ENCODE results near the gene PRDM16.

Gene PRDM16

DNA sequence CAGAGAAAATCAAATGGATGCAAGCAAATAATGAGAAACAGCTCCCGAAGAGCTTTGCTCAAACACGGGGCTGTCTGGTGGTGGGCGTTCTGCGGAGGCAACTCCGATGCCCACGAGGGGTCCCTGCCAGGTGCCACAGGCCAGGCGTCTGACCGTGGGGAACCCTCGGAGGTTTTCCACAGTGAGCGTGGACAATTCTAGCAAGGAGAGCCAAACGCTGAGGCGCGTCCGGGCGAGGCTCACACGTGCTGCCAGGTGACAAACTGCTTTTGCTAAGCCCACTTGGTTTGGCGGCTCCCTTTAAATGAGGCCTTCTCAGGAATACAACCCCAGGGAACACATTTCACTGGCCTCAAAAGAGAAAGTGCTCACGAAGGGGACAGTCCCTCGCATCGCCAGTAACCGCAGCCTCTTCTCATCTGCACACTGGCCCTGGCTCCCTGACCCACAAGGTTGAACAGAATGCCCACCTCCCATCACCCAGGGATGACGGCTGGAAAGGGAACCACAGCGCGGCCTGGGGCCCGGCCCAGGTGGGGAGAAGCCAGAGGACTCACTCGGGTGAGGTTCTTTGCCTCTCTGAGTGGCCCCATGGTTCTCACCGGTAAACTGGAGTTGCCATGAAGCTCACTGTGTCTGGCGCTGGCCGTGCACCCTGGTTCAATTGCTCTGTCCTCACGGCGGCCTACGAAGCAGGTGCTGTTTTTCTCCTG, 97.4 kb downstream of the PRDM16 start:
- no peak for DNase-seq

DNA sequence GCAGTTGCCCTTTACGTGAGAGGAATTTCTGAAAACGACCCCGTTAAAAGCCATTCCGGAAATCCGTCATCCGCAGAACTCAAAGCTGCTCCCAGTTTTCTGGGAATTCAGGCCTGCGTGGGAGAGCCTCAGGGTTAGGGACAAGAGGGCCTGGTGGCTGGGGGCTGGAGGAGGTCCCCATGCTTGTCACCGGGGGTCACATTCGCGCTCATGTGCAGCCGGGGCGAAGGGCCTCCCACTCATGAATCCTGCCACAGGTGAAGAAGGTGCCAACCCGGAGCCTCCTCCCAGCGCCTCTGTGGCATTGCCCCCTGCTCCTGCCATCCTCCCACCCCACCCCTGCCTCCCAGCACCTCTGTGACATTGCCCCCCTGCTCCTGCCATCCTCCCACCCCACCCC, 98.3 kb downstream of the PRDM16 start:
- no peak for DNase-seq

DNA sequence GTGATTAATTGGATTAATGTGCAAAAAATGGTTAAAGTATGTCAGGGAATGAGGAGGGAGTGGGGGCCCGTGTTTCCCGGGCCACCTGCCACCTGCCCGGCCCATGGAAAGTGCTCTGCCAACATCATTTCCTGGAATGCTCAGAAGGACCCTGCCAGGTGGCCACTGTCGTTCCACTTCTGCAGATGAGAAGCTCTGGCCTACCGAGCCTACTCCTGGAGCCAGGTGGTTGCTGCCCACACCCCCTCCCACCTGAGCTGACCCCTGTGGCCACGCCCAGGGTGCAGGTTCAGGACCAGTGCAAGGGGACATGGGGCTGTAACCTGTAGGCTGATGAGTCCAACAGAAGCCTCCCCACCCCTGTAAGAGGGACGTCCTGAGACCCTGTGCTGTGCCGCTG, 99.7 kb downstream of the PRDM16 start:
- no peak for DNase-seq

DNA sequence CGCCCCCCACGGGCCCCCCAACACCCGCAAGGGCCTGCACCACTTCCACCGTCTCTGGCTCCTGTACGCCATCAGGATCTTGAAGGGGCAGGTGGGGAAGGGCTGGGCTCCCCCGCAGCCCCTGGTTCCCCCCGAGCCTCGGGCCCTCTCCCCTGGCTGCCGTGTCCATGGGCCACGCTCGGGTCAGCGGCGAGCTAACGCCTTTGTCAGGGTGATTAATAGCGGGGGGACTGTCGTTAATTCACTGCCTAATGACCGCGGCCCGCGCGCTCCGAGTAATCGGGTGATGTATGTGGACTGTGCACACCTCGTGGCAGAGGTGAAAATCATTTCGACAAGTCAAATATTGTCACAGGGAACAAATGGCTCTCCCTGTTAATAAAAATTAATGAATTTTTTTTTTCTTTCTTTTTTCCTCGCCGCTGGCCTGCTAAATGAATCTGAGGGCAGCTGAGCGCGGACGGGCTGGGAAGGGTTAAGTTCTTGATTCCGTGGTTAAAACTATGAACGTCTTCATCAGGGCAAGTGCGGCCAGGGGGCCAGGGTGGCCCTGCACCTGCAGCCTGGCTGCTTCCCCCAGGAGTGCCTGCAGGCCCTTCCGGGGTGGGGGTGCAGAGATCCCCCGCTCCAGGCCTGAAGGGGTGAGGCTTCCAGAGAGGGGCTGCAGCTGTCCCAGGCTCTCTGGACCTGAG, 100.8 kb downstream of the PRDM16 start:
- no peak for DNase-seq

- peak; percentile 37 for DNase-seq
Observed at GRCh38 chr1:3170561-3171453, 101.8 kb downstream of the PRDM16 start.

DNA sequence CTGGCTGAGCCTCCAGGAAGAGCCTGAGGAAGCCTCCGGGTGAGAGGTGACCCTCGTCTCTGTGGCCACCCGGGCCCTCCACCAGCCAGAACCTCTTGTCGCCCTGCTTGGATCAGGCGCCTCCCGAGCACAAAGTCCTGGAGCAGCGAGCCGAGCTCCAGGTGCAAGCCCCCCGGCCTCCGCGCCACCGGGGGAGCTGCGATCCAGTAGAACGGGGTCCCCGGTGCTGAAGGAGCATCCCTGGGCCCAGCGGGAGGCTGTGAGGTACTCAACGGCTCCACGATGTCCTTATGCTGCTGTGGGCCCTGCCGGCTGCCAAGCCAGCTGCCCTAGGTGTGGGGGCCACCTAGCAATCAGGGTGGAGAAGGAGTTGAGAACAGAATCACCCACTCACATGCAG, 102.8 kb downstream of the PRDM16 start:
- no peak for DNase-seq

GRCh38 chr1:3172431-3173380, 103.7 kb downstream of the PRDM16 start:
- no peak for DNase-seq

DNA sequence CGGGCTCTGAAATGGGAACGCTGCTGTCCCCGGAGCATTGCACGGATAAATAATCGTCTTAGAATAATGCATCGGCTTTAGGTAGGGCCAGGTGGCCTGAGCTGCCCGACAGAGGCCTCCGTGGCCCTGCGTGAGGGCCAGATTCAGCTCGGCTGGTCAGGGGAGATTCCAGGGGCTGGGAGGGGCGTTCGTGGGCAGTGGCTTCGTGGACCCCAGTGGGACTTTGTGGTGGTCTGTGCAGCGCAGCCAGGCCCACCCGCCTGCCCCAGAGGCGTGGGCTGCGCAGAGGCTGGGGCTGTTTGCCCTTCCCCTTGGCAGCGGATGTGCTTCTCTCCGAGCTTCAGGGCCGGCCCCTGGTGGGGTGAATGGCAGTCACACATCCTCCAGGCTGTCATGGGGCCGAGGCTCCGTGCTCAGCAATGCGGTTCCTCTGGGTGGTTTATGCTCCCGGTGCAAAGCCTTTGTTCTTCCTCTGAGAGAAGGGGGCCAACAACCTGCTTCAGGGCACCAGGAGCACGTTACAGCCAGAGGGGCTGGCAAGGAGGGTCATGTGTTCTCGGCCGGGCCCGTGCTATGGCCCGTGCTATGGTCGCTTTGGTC, 104.5 kb downstream of the PRDM16 start:
- DNase-seq: no peak

- peak; percentile 28 for DNase-seq
Observed at GRCh38 chr1:3174487-3175247, 105.7 kb downstream of the PRDM16 start.

DNA sequence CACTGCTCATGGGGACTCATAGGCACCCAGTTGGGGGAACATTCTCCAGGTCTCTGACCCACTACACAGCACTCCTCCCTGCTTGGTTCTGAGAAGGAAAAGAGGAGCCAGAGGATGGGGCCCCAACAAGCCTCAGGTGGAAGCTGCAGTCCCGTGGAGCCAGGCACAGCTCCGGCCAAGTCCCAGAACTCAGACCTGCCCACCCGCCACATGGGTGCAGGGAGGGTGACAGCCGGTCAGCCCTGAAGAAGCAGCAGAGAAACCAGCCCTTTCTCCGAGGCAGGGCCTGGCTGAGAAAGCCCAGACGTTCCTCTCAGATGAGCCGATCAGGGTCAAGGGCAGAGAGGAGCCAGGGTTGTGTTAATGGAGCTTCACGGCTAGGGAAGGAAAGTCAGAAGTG, 106.5 kb downstream of the PRDM16 start:
- no peak for DNase-seq

DNA sequence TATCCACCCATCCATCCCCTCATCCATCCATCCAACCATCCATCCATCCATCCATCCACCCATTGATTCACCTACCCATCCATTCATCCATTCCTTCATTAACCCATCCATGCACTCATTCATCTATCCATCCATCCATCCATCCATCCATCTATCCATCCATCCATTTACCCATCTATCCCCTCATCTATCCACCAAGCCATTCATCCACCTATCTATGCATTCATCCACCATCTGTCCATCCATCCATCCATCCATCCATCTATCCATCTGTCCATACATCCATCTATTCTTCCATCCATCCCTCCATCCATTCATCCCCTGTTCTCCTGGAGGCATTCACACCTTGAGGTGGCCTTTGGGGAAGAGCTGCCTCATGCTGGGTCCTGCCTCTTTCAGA, 107.0 kb downstream of the PRDM16 start:
- DNase-seq: no peak

DNA sequence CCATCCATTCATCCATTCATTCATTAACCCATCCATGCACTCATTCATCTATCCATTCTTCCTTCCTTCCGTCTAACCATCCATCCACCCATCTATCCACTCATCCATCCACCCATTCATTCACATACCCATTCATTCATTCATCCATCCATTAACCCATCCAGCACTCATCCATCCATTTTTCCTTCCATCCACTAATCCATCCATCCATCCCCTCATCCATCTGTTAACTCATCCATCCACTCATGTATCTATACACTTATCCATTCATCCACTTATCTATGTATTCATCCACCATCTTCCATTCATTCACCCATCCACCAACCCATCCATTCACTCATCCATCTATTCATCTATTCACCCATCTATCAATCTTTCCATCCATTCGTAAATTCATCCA, 107.8 kb downstream of the PRDM16 start:
- DNase-seq: no peak

DNA sequence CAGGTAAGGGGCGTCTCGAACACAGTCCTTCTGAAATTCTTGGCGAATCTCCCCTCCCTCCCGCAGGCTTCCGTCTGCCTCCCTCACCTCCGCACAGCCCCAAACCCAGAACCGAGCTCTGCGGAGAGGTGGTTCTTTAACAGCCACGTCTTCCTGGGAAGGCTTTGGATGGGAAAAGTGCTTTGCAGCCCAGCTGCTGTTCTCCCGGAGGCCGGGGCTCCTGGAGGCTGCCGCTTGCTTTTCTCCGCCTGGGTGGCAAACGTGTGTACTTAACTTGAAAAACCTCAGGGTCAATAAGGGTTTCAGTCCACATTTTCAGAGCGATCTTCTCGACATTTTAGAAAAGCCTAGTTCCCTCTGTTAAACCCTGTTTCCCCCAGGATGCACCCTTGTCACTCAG, 109.3 kb downstream of the PRDM16 start:
- no peak for DNase-seq

DNA sequence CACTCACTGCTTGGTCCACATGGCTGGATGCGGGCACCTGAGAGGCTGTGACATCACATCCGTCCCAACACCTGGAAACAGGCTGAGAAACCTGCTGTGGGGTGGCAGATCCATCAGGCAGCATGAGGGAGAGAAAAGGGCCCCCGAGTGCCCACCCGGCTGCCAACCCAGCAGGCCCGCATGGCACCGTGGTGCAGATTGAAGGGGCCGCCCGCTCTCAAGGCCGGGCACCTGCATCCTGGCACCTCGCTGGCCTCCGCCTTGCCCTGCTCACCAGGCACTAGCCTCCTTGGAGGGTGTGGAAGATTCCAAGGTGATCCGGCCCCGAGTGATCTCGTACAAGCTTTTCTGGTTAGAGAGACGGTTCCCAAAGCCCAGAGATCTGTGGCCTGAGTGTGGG, 110.5 kb downstream of the PRDM16 start:
- no peak for DNase-seq

- DNase-seq: no peak
Observed at GRCh38 chr1:3180915-3181314, 111.9 kb downstream of the PRDM16 start.

GRCh38 chr1:3181956-3182355, 113.0 kb downstream of the PRDM16 start:
- no peak for DNase-seq

DNA sequence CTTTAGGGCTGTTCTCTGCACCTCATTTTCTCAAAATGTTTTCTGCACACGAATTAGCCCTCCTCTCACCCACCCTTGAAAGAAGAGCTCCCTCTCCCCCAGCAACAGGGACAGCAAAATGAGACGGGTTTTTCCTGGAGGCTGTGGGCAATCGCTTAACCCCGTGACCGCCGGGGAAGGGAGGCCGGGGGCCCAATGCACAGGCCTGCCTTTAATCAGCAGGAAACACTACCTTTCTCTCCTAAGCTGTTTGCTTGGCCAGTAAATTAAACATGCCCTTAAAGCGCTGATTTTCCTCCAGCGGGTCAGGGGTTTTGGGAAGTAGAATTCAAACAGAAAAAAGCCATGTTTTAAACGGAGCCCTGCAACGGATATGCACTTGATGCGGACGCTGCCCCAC, 114.4 kb downstream of the PRDM16 start:
- DNase-seq: no peak

DNA sequence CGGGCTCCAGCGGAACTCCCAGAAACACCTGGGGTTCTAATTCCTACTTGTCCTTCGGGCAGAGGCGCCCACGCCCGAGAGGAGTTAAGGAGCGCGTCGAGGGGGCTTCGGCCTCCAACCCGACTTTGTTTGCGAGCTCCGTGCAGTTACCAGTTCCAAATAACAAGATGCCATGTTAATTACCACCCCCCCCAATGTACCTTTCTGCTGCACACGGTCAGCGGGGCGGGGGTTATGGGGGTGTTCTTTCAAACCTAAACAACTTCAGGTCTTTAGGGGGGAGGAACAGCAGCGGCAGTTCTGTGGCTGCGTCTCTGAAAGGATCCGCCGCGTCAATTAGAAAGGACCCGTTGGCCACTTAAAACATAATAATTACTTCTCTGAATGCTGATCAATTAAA, 114.8 kb downstream of the PRDM16 start:
- DNase-seq: no peak

DNA sequence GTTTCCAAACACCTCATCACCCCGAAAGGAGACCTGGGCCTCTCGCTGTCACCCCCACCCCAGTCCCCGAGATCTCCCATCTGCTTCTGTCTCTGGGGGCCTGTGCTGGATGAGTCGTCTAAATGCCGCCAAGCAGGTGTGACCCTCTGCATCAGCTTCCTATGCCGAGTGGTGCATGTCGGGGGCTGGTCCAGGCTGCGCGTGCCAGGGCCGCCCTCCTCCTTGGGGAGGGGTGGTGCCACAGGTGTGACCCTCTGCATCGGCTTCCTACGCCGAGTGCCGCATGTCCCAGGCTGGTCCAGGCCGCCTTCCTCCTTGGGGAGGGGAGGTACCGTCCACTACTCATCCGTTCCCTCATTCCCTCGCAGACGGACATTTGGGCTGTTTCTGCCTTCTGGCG, 115.7 kb downstream of the PRDM16 start:
- no peak for DNase-seq

- peak; percentile 10 for DNase-seq
Observed at GRCh38 chr1:3185896-3186525, 117.0 kb downstream of the PRDM16 start.

DNA sequence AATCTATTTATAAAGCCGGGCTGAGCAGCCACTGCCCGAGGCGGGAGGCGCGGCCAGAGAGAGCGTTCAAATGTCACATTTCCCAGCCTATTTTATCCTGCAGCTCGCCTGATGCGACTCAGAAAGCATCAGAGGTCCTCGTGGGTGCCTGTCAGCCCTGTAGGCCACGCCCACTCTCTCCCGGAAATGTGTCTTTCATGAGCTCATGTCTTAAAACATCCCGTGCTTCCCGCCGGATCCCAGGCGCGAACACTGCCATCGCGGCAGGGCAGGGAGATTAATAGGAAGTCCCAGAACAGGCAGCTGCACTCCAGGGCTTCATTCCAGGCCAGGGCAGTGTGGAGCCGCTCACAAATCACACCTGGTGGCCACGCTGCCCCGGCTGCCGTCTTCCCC, 117.5 kb downstream of the PRDM16 start:
- peak; percentile 79 for DNase-seq
